Panc1 (cell line): ENCODE results near the gene CHRM1. TPM values are rescaled to one million over a fixed set of nuclear protein-coding genes. Genes with fewer than 3 reads are reported as not detected.
A peak's percentile ranks its signal among the peaks of the same experiment; 100 is the strongest.

Experiments used
- ATAC-seq: fragments of 200-7000 bp; cut with Tn5 transposase; 2 replicates; pipeline ENCODE4 v1.9.1; 2020; ENCODE audit warnings: mild to moderate bottlenecking, moderate library complexity
- BruUV-seq: library from RNA; stranded (reverse); fragments of 400-500 nt; replicated peaks from 2 replicates; lab custom pipeline; 2021; lab: Mats Ljungman, UMichigan
- CTCF ChIA-PET: fragments of 300-600 bp; sonication (Branson Sonifier 250); formaldehyde crosslinking; loops from one replicate; lab custom pipeline; 2022; ENCODE audit warnings: antibody characterized with exemption; lab: Charles Lee
- POLR2A ChIA-PET: fragments of 300-600 bp; sonication (Branson Sonifier 250); formaldehyde crosslinking; loops from one replicate; lab custom pipeline; 2022; ENCODE audit warnings: antibody characterized with exemption; lab: Charles Lee
- DNase-seq: peaks from one replicate; pipeline ENCODE4 v3.0.0-alpha.2; 2010; ENCODE audit warnings: low read depth, low spot score
- H3K27ac ChIP-seq: 2 replicates; pipeline ENCODE4 v1.5.1; 2011; ENCODE audit warnings: mild to moderate bottlenecking, low read length, inconsistent platforms
- H3K27me3 ChIP-seq: fragments of 200-500 bp; sonication (Bioruptor generic); 2 replicates; pipeline ENCODE4 v1.6.0; 2014; ENCODE audit warnings: low read length, inconsistent platforms; ENCODE audit not compliant: control insufficient read depth, insufficient read depth
- H3K36me3 ChIP-seq: fragments of 200-500 bp; sonication (Bioruptor generic); 2 replicates; pipeline ENCODE4 v1.5.1; 2014; ENCODE audit warnings: inconsistent platforms, mild to moderate bottlenecking, low read length, moderate library complexity; ENCODE audit not compliant: control insufficient read depth, insufficient read depth
- H3K4me1 ChIP-seq: 2 replicates; pipeline ENCODE4 v1.5.1; 2011; ENCODE audit warnings: inconsistent platforms, mild to moderate bottlenecking, low read length, moderate library complexity; ENCODE audit not compliant: control insufficient read depth, insufficient read depth
- H3K4me3 ChIP-seq, 2 experiments: 2 replicates each; pipeline ENCODE4 v1.5.1; 2011 to 2012; ENCODE audit warnings: low read depth in 2 of 2, low read length in 2 of 2, mild to moderate bottlenecking in 2 of 2, inconsistent platforms in 1 of 2, moderate library complexity in 1 of 2
- H3K9me3 ChIP-seq: fragments of 200-500 bp; sonication (Bioruptor generic); 2 replicates; pipeline ENCODE4 v1.5.1; 2014; ENCODE audit warnings: low read depth, mild to moderate bottlenecking, inconsistent platforms, low read length, moderate library complexity; ENCODE audit not compliant: control insufficient read depth, insufficient read depth
- POLR2AphosphoS5 ChIP-seq: IDR thresholded peaks from 2 replicates; pipeline ENCODE4 v1.6.1; 2012; ENCODE audit warnings: mild to moderate bottlenecking, low read depth, low read length, moderate library complexity
- SIN3A ChIP-seq: IDR thresholded peaks from 2 replicates; pipeline ENCODE4 v1.6.1; 2012; ENCODE audit warnings: low read depth, mild to moderate bottlenecking, low read length, moderate library complexity, borderline replicate concordance; ENCODE audit not compliant: insufficient read depth
- TCF7L2 ChIP-seq: IDR thresholded peaks from 2 replicates; pipeline ENCODE4 v1.6.1; 2011; ENCODE audit warnings: mild to moderate bottlenecking, low read depth, low read length, inconsistent platforms
- in situ Hi-C: cut with HindIII; loops from 2 replicates; pipeline ENCODE4 v1.10.0; 2016; ENCODE audit warnings: low sequenced_read_pairs, low pct_unique_long_range_greater_than_20kb
- intact Hi-C: fragments of 100-400 bp; cut with micrococcal nuclease; formaldehyde crosslinking; loops from one replicate; pipeline ENCODE4 v1.10.0; 2022; ENCODE audit not compliant: unreplicated experiment
- total RNA-seq: library from RNA; stranded (reverse); gene quantifications from one replicate; pipeline ENCODE4 v1.2.1, GENCODE V29; 2021; ENCODE audit not compliant: unreplicated experiment
- TF ChIP-seq, protein P1 (sequence below), 2 experiments: IDR thresholded peaks; 2 replicates each; pipeline ENCODE4 v1.6.1; 2011 to 2012; ENCODE audit warnings: low read depth in 2 of 2, control low read depth in 1 of 2, low read length in 1 of 2, mild to moderate bottlenecking in 1 of 2, moderate library complexity in 1 of 2; ENCODE audit not compliant: insufficient read depth in 1 of 2
- TF ChIP-seq, protein P2 (sequence below): fragments of 450-650 bp; IDR thresholded peaks from 2 replicates; pipeline ENCODE4 v1.5.1; 2017; ENCODE audit warnings: mild to moderate bottlenecking

CHRM1 gene
- total RNA-seq, 1 experiment from 2014 or later = not detected

DNA sequence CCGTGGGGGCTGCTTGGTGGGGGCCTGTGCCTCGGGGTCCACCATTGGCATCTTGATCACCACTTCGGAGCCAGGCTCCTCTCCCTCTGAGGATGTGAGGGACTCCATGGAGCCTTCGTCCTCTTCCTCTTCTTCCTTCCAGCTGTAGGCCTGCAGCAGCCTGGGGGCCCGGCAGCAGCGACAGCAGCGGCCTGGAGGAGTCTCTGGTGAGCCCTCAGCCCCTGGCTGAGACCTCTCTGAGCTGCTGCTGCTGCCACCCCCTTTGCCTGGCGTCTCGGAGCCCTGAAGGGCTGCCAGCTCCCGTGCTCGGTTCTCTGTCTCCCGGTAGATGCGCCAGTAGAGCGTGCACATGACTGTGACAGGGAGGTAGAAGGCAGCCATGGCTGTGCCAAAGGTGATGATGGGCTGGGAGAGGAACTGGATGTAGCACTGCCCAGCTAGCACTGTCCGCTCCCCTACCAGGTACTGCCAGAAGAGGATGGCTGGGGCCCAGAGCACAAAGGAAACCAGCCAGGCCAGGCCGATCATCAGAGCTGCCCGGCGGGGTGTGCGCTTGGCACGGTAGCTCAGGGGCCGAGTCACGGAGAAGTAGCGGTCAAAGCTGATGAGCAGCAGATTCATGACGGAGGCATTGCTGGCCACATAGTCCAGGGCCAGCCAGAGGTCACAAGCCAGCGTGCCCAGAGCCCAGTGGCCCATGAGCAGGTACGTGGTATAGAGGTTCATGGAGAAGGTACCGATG lies 10.9 kb downstream of the CHRM1 start:
- ATAC-seq = no peak
- no peaks in the 10 kb centered on the region for H3K36me3 ChIP-seq
- H3K27me3 ChIP-seq = no peaks in the 10 kb centered on the region
- ChIA-PET POLR2A (interaction anchor here (0.6 kb wide), 1 partner anchor 107 kb away, joined by 10 read pairs; no protein-coding TSS in a partner anchor), CTCF (interaction anchor here (1.2 kb wide), 1 partner anchor 110 kb away, joined by 3 read pairs; no protein-coding TSS in a partner anchor)
- no peaks in the 10 kb centered on the region for H3K9me3 ChIP-seq
- H3K27ac ChIP-seq = no peak overlapping the region
- intact Hi-C loops = no loop called here
- TF ChIP-seq TCF7L2 (no peak), POLR2AphosphoS5 (no peak), SIN3A (no peak)
- TF ChIP-seq, protein P1, sequence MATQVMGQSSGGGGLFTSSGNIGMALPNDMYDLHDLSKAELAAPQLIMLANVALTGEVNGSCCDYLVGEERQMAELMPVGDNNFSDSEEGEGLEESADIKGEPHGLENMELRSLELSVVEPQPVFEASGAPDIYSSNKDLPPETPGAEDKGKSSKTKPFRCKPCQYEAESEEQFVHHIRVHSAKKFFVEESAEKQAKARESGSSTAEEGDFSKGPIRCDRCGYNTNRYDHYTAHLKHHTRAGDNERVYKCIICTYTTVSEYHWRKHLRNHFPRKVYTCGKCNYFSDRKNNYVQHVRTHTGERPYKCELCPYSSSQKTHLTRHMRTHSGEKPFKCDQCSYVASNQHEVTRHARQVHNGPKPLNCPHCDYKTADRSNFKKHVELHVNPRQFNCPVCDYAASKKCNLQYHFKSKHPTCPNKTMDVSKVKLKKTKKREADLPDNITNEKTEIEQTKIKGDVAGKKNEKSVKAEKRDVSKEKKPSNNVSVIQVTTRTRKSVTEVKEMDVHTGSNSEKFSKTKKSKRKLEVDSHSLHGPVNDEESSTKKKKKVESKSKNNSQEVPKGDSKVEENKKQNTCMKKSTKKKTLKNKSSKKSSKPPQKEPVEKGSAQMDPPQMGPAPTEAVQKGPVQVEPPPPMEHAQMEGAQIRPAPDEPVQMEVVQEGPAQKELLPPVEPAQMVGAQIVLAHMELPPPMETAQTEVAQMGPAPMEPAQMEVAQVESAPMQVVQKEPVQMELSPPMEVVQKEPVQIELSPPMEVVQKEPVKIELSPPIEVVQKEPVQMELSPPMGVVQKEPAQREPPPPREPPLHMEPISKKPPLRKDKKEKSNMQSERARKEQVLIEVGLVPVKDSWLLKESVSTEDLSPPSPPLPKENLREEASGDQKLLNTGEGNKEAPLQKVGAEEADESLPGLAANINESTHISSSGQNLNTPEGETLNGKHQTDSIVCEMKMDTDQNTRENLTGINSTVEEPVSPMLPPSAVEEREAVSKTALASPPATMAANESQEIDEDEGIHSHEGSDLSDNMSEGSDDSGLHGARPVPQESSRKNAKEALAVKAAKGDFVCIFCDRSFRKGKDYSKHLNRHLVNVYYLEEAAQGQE (IDR thresholded peaks at IDR 0.05; ENCODE audit: insufficient read depth in 1 of 2, low read depth in 2 of 2, low read length in 1 of 2) = no peak
- TF ChIP-seq, protein P2, sequence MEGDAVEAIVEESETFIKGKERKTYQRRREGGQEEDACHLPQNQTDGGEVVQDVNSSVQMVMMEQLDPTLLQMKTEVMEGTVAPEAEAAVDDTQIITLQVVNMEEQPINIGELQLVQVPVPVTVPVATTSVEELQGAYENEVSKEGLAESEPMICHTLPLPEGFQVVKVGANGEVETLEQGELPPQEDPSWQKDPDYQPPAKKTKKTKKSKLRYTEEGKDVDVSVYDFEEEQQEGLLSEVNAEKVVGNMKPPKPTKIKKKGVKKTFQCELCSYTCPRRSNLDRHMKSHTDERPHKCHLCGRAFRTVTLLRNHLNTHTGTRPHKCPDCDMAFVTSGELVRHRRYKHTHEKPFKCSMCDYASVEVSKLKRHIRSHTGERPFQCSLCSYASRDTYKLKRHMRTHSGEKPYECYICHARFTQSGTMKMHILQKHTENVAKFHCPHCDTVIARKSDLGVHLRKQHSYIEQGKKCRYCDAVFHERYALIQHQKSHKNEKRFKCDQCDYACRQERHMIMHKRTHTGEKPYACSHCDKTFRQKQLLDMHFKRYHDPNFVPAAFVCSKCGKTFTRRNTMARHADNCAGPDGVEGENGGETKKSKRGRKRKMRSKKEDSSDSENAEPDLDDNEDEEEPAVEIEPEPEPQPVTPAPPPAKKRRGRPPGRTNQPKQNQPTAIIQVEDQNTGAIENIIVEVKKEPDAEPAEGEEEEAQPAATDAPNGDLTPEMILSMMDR = no peak
- H3K4me1 ChIP-seq = no peaks in the 10 kb centered on the region
- in situ Hi-C loops = no loop called here
- H3K4me3 ChIP-seq = no peak overlapping the region
- DNase-seq = no peak
- no TSS peak for BruUV-seq

DNA sequence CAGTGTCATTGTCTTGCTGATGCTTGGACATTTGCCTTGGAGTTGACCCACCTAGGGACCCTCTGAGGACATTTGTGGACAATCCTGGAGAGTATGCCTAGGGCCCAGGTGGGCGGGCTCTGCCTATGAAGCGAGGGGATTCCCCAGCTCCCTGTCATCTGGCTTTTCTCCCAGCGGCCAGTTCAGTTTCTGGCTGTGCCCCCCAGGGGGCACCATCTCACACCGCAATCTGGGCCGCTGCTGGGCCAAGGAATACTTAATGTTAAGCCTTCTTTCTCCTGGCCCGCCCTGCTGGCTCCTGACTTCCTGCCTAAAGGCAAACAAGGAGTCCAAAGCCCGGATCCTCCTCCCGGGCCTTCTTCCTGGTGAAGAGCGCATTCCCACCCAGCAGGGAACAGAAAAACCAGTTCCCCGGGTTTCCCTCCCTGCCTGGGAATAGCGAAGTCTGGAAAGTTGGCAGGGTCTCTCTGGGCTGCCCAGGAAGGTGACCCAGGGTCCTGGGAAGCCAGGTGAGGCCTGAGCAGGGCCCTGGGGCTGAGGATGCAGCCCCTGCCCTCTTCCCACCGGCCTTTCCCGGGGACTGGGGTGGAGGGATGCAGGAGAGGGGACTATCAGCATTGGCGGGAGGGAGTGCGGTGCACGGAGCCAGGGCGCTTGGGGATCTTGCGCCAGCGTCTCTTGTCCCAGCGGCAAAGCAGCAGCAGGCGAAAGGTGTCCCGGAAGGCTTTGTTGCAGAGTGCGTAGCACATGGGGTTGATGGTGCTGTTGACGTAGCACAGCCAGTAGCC lies 11.9 kb downstream of the CHRM1 start:
- peak; percentile 41; the same call in 1 of the 2 replicates for ATAC-seq
- in situ Hi-C loops = no loop called here
- TF ChIP-seq, protein P1 (IDR thresholded peaks at IDR 0.05; ENCODE audit: insufficient read depth in 1 of 2, low read depth in 2 of 2, low read length in 1 of 2) = no peak
- TF ChIP-seq, protein P2 = peak; percentile 80; the same call in 1 of the 2 replicates
- TF ChIP-seq POLR2AphosphoS5 = no peak
- no peaks in the 10 kb centered on the region for H3K27me3 ChIP-seq
- H3K9me3 ChIP-seq = no peaks in the 10 kb centered on the region
- ChIA-PET POLR2A (interaction anchor here (0.6 kb wide), 1 partner anchor 108 kb away, joined by 10 read pairs; no protein-coding TSS in a partner anchor), CTCF (interaction anchor here (0.6 to 1.2 kb wide), 5 partner anchors 9 to 114 kb away, joined by 3 to 8 read pairs (median 3); no protein-coding TSS in a partner anchor)
- no peak for DNase-seq
- no TSS peak for BruUV-seq
- H3K4me3 ChIP-seq = no peak overlapping the region
- H3K36me3 ChIP-seq = no peaks in the 10 kb centered on the region
- H3K4me1 ChIP-seq = no peaks in the 10 kb centered on the region
- H3K27ac ChIP-seq = no peak overlapping the region
- intact Hi-C loops = loop anchor here (5.0 kb wide), 1 partner anchor 303 kb away; no protein-coding TSS in a partner anchor
